LoVo (cell line): ENCODE measurements around the gene PPP2R5C.
A peak's percentile ranks its signal among the peaks of the same experiment; 100 is the strongest.
"Not testable (repeated sequence)": the region's sequence is repeated elsewhere in the genome, so short reads cannot be mapped to it uniquely, and the experiment has no call there.

ENCODE experiments used
- DNase-seq: peaks from one replicate; pipeline ENCODE4 v3.0.0-alpha.2; 2016; ENCODE audit warnings: low spot score

PPP2R5C gene

DNA sequence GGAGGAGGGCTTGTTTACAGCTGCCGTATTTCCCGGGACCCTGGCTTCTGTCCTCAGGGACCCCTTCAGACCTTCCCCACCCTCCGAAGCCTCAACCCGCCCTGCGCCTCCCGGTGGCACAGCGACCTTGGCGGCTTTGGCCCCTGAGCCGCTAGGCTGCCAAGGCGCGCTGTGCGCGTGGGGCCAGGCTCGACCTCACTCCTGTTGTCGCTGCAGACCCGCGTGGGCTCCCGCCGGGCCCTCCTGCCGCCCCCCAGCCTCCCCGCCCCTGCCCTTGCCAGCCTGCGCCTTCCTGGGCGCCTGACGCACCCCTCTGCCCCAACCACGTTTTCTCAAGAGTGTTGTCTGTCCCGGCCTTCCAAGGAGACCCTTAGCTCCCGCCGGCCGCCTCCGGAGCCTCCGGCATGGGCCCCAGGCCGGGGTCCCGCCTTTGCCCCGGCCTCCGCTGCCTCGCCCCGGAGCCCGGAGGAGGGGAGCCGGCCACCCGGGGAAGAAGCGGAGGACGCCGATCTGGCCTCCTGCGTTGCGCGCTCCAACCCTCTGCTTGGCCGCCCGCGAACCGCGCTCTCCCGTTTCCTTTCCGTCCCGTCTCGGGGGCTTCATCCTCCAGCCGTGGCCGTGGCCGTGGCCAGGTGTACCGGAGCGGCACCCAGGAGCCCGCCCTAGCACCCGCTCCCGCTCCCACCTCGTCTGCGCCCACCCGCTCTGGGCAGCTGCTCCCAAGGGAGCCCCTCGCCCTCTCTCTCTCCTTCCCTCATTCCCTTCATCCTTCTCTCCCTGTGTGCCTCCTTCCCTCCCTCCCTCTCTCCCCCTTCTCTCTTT lies 19.9 kb downstream of the PPP2R5C start:
- no peak for DNase-seq

DNA sequence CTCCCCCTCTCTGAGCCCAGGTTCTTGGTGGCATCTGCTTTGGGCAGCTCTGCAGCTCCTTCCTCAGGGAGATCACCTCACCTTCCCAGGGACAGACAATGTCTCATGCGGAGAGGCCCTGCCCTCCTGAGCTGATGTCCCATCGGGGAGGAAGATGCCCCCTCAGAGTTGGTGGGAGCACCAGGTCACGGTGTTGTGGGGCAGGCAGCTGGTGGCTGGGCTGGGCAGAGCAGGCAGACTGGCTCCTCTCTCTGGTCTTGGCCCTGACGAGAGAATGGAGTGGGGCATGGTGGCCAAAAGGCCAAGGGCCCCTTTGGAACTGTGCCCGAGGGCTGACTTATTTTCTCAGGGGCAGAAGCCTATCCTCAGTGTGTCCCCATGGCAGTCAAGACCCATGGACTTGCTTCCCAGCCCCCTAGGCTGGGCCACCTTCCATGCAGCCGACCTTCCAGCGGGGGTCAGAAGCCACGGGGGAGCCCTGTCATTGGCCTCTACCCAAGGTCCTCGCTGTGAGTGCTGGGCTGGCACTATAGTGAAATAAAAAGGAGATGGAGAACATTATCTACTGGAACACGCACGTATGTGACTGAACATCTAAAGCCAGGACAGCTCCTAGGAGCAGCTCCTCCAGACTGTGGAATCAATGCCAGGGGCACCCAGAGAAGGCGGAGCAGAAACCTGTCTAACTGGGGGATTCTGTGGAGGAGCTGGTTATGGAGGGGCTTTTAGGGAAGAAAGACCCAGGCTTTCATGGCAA lies 21.9 kb downstream of the PPP2R5C start:
- no peak for DNase-seq

- DNase-seq: no peak
Measured at GRCh38 chr14:101784631-101785030, 23.1 kb downstream of the PPP2R5C start.

DNA sequence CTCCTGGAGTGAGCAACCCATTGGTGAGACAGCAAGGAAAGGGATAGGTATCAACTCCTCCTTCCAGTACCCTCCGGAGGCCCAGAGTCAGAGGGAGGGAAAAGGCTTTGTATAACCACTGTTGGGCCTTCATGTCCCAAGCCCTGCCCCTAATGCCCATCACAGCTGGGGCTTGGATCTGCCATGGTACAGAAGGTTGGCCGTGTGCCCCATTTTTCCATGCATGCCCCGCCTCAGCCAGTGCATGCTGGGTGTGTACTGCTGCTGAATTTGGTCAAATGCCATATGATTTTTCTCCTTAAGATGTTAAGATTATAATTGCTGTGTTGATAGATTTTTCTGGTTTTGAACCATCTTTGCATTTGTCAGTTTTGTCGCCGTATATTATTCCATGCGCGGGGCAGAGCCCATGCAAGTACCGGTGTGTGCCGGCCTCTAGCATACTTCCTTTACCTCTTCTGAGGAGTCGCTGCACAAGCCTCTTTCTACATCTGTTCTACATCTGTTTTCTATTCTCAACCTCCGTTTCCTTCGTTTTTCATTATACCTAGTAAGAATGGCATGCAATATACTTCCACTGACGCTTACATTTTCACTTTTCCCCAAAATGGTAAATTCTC lies 26.6 kb downstream of the PPP2R5C start:
- no peak for DNase-seq

- no peak for DNase-seq
Measured at GRCh38 chr14:101789222-101789621, 27.7 kb downstream of the PPP2R5C start.

GRCh38 chr14:101790232-101790631 lies 28.7 kb downstream of the PPP2R5C start:
- DNase-seq: no peak

- DNase-seq: peak; percentile 26
Measured at GRCh38 chr14:101791919-101792572, 30.5 kb downstream of the PPP2R5C start.

DNA sequence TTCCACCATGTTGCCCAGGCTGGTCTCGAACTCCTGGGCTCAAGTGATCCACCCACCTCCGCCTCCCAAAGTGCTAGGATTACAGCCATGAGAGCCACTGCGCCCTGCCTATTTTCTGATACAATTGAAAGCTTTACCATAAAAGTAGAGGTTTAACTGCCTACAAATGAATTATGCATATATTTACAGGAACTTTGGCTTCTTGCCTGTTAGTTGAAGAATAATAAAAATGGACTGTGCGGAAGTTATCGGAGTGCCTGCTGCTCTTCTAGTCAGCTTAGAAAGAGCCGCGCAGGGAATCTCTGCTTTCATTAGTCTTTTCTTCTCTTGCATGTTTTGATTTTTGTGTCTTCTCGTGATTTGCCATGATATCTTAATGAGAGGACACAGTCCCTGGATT lies 34.5 kb downstream of the PPP2R5C start:
- no peak for DNase-seq

- DNase-seq: no peak
Measured at GRCh38 chr14:101796479-101796878, 35.0 kb downstream of the PPP2R5C start.

DNA sequence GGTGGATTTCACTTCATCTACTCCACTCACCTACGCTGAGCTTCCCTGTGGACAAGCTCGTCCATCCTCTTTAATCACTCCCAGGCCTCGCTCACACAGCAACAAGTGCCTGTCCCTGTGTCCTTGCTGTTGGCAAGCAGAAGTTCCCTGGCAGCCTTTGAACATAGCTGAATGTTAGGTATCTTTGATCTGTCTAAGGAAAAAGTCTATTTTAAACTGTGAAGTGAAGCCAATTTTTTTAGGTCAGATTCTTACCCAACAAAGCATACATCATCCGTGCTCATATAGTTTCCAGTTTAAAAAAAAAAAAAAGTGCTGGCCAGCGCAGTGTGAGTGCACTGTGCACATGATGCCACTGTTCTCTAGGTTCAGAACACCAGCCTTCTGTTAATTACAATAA lies 36.3 kb downstream of the PPP2R5C start:
- no peak for DNase-seq

GRCh38 chr14:101804373-101804772 lies 42.9 kb downstream of the PPP2R5C start:
- DNase-seq: not testable (repeated sequence)

DNA sequence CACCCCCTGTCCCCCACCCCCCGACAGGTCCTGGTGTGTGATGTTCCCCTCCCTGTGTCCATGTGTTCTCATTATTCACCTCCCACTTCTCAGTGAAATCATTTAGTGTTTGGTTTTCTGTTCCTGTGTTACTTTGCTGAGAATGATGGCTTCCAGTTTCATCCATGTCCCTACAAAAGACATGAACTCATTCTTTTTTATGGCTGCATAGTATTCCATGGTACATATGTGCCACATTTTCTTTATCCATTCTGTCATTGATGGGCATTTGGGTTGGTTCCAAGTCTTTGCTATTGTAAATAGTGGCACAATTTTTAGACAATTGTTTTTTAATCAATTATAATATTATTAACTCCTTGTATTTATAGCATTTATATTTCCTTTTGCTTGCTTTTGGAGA lies 44.7 kb downstream of the PPP2R5C start:
- DNase-seq: not testable (repeated sequence)

GRCh38 chr14:101808020-101808641 lies 46.6 kb downstream of the PPP2R5C start:
- no peak for DNase-seq

GRCh38 chr14:101808894-101809670 lies 47.6 kb downstream of the PPP2R5C start:
- no peak for DNase-seq

DNA sequence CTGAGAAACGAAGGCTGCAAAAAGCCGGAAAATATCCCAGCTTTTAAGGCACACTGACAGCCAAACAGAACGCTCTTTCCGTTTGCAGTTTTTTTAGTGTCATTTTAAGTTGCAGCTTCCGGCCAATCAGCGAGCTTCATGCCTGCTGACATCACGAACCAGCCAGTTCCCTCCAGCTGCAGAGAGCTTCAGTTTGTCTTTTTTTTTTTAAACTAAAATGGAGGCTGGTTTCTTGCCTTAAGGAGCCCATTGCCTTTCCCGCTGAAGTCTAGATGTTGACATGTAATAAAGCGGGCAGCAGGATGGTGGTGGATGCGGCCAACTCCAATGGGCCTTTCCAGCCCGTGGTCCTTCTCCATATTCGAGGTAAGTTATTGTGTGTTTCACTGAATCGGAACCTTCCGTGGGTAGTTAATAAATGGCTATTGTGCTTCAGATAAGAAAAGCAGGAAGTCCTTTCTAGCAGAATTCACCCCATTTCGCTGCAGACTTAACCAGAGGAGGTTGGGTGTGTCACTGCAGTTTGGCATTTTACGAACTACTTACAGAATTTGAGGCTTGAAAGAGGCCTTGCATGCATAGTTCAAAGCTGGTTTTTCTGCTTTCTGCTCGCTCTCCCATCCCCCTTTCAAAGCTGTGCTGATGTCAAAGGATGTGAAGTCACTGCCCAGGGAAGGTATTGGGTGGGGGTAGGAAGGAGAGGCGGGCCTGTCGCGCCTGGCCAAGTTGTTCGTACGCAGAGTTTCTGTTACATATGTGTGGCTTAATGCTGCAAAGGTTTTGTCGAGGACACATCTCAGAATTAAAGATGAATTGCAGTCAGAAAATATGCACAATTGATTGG lies 48.4 kb downstream of the PPP2R5C start:
- DNase-seq: peak; percentile 91

- peak; percentile 17 for DNase-seq
Measured at GRCh38 chr14:101810897-101811621, 49.5 kb downstream of the PPP2R5C start.

DNA sequence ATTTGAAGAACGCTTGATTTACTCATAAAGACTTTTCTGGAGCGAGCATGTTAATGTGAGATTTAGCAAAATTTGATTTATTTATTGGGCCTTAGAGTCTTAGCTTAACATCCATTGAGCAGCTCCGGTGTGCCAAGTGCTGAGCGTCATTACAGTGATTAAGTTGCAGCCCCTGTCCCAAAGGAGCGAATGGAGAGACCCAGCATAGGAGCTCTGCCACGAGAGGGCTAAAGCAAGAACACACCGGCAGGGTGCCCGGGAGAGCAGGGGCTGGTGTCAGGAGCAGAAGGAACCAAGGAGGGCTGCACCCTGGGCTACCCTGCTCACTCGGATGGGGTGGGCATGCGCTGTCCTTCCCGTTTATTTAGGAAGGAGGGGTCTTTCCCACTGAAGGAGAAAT lies 50.6 kb downstream of the PPP2R5C start:
- no peak for DNase-seq

DNA sequence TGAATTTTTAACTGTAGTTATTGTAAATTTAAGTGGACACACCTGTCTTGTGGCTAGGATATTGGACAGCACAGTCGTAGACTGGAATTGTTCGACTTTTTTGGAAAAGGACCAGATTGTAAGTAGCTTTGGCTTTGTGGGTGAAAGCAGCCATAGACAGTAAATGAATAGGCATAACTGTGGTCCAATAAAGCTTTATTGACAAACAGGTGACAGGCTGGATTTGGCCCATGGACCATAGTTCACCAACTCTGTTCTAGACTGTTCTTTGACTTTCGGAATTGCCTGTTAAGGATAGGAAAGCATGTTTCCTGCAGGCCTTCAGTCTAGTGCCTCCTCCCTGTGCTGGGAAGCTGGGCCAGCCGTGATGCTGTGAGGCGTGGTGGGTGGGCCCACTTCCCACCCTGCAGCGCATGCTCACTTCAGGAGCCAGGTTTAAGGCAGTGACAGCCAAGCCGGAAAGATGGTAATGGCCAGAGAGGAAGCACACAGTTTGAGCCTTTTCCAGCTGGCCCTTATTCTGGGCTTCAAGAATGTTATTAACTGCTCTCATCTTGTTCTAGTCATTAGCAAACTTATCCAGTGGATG lies 51.8 kb downstream of the PPP2R5C start:
- no peak for DNase-seq

GRCh38 chr14:101813833-101814232 lies 52.3 kb downstream of the PPP2R5C start:
- DNase-seq: no peak
